GM06990 (cell line): ENCODE measurements around the gene SETD6.

Experiments used
- DNase-seq: peaks from one replicate; pipeline ENCODE4 v3.0.0-alpha.2; 2011; ENCODE audit not compliant: insufficient read length; ENCODE audit errors: extremely low read depth
- H3K27me3 ChIP-seq: replicated peaks from 2 replicates; pipeline ENCODE4 v1.6.0; 2011; ENCODE audit warnings: low read length; ENCODE audit not compliant: control insufficient read depth, insufficient read depth
- H3K36me3 ChIP-seq: 2 replicates; pipeline ENCODE4 v1.5.1; 2011; ENCODE audit warnings: low read length; ENCODE audit not compliant: control insufficient read depth, insufficient read depth
- H3K4me3 ChIP-seq: replicated peaks from 2 replicates; pipeline ENCODE4 v1.5.1; 2011; ENCODE audit warnings: low read depth, mild to moderate bottlenecking, control low read depth, low read length
- TF ChIP-seq, protein P1 (sequence below): IDR thresholded peaks from 2 replicates; pipeline ENCODE4 v1.5.1; 2011; ENCODE audit warnings: low read length, control low read depth, mild to moderate bottlenecking, inconsistent platforms; ENCODE audit not compliant: insufficient read depth, poor library complexity, severe bottlenecking

SETD6 gene

GRCh38 chr16:58495521-58496331 lies 19.6 kb upstream of the SETD6 start:
- H3K36me3 ChIP-seq: no peaks in the 10 kb centered on the region
- H3K27me3 ChIP-seq: no peaks in the 10 kb centered on the region; the same call in 1 of the 2 replicates
- H3K4me3 ChIP-seq: no peak overlapping the region
- no peak for DNase-seq
- TF ChIP-seq, protein P1, sequence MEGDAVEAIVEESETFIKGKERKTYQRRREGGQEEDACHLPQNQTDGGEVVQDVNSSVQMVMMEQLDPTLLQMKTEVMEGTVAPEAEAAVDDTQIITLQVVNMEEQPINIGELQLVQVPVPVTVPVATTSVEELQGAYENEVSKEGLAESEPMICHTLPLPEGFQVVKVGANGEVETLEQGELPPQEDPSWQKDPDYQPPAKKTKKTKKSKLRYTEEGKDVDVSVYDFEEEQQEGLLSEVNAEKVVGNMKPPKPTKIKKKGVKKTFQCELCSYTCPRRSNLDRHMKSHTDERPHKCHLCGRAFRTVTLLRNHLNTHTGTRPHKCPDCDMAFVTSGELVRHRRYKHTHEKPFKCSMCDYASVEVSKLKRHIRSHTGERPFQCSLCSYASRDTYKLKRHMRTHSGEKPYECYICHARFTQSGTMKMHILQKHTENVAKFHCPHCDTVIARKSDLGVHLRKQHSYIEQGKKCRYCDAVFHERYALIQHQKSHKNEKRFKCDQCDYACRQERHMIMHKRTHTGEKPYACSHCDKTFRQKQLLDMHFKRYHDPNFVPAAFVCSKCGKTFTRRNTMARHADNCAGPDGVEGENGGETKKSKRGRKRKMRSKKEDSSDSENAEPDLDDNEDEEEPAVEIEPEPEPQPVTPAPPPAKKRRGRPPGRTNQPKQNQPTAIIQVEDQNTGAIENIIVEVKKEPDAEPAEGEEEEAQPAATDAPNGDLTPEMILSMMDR: no peak

- H3K27me3 ChIP-seq: no peaks in the 10 kb centered on the region
- no peak for DNase-seq
- TF ChIP-seq, protein P1: no peak
- H3K36me3 ChIP-seq: no peaks in the 10 kb centered on the region
- H3K4me3 ChIP-seq: no peak overlapping the region
Measured at GRCh38 chr16:58497468-58497867, 17.8 kb upstream of the SETD6 start.

GRCh38 chr16:58497935-58498334 lies 17.4 kb upstream of the SETD6 start:
- Histone ChIP-seq H3K4me3 (no peak overlapping the region), H3K36me3 (no peaks in the 10 kb centered on the region), H3K27me3 (no peaks in the 10 kb centered on the region)
- DNase-seq: no peak
- TF ChIP-seq, protein P1: no peak

DNA sequence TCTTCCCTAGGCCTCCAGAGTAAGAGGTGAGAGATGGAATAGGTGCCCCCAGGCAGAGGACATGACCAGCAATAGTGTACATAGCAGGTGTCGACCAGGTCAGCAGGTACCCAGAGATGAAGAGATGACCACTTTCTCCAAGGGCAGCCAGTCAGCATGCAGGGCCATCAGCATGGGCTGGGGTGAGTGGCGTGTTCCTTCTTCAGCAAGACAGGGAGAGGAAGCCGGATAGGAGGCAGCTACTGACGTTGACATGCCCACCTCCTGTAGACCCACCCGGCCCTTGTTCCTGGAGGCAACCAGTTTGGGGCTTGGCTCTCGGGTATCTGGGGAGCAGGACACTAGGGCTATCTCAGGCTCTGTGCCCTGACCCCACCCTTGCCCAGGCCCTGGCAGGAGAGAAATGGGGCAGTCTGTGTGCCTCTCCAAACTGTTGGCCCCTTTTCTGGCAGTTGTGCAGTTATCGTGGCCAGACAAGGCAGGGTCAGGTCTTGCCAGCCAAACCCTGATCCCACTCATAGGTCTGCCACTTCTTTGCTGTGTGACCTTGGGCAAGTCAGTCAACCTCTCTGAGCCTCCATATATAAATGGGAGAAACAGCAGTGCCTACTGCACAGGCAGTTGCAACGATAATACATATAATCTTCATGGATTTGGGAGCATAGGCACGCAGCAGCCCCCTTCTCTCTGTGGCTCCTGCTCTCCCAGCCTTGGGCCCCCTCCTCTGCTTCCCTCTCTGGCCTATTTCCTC lies 16.8 kb upstream of the SETD6 start:
- no peaks in the 10 kb centered on the region for H3K36me3 ChIP-seq
- H3K27me3 ChIP-seq: no peaks in the 10 kb centered on the region
- TF ChIP-seq, protein P1: no peak
- no peak for DNase-seq
- no peak overlapping the region for H3K4me3 ChIP-seq

DNA sequence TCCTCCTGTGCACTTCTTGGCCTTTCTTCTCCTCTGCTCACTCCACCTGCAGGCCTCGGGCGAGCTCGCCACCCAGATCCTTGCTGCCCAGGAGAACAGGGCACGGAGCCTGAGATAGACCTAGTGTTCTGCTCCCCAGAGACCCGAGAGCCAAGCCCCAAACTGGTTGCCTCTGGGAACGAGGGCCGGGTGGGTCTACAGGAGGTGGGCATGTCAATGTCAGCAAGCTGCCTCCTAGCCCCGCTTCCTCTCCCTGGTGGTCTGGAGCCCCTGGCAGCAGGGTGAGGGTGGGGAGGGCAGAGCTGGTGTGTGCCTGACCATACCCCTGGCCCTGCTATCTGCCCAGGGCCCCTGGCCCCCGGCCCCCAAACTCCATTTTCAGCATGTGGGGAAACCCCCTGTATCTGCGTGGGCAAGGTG lies 16.2 kb upstream of the SETD6 start:
- no peak for DNase-seq
- TF ChIP-seq, protein P1: no peak
- Histone ChIP-seq H3K27me3 (no peaks in the 10 kb centered on the region), H3K4me3 (no peak overlapping the region), H3K36me3 (no peaks in the 10 kb centered on the region)
